Measurements from ENCODE around the gene RABEP1. TPM values are rescaled to one million over a fixed set of nuclear protein-coding genes. Genes with fewer than 3 reads are reported as not detected.
A peak's percentile ranks its signal among the peaks of the same experiment; 100 is the strongest.
"Not testable (repeated sequence)": the region's sequence is repeated elsewhere in the genome, so short reads cannot be mapped to it uniquely, and the experiment has no call there.

RABEP1 gene
- total RNA-seq: 65.2 TPM
- long read RNA-seq, full-length matches to known transcripts: 57 of 97 reads
- long read RNA-seq, partial matches to known transcripts: 29 of 97 reads
- long read RNA-seq, other reads (novel, unspliced or antisense): 11 of 97 reads

- peak; percentile 98 for DNase-seq (ENCODE audit: low spot score)
- intact Hi-C loops (cut with DNase I): no loop called here
Measured at GRCh38 chr17:5281814-5282641, at the start of gene RABEP1. Gene RABEP1 (plus strand): TSS chr17:5282284. CDS start chr17:5282487, 203 bp downstream.

- DNase-seq (ENCODE audit: low spot score); intact Hi-C loops (cut with DNase I): not testable (repeated sequence)
Measured at GRCh38 chr17:5233492-5233891, 48.6 kb upstream of the RABEP1 start.

- no peak for DNase-seq (ENCODE audit: low spot score)
- intact Hi-C loops (cut with DNase I): no loop called here
Measured at GRCh38 chr17:5234645-5235576, 47.2 kb upstream of the RABEP1 start, which contains the start of gene SCIMP. Gene SCIMP (minus strand): TSS chr17:5234860. CDS start chr17:5234755, 105 bp downstream.

GRCh38 chr17:5236938-5237540, 45.0 kb upstream of the RABEP1 start:
- intact Hi-C loops (cut with DNase I): no loop called here
- no peak for DNase-seq (ENCODE audit: low spot score)

- DNase-seq (ENCODE audit: low spot score): no peak
- intact Hi-C loops (cut with DNase I): no loop called here
Measured at GRCh38 chr17:5237541-5238016, 44.5 kb upstream of the RABEP1 start.

GRCh38 chr17:5238333-5238732, 43.8 kb upstream of the RABEP1 start:
- no peak for DNase-seq (ENCODE audit: low spot score)
- intact Hi-C loops (cut with DNase I): no loop called here

- intact Hi-C loops (cut with DNase I): loop anchor here (10.0 kb wide), 1 partner anchor 195 kb away; the partner anchor contains the start of gene C1QBP
- not testable (repeated sequence) for DNase-seq (ENCODE audit: low spot score)
Measured at GRCh38 chr17:5239769-5240168, 42.3 kb upstream of the RABEP1 start.

GRCh38 chr17:5241861-5242671, 40.0 kb upstream of the RABEP1 start:
- no peak for DNase-seq (ENCODE audit: low spot score)

GRCh38 chr17:5247621-5248020, 34.5 kb upstream of the RABEP1 start:
- intact Hi-C loops (cut with DNase I): loop anchor here (10.0 kb wide), 1 partner anchor 187 kb away; the partner anchor contains the start of gene C1QBP
- DNase-seq (ENCODE audit: low spot score): no peak

More at GRCh38 chr17:5241861-5242671, 40.0 kb upstream of the RABEP1 start:
- intact Hi-C loops (cut with DNase I): loop anchor here (10.0 kb wide), 1 partner anchor 193 kb away; the partner anchor contains the start of gene C1QBP

GRCh38 chr17:5248821-5249479, 33.1 kb upstream of the RABEP1 start:
- no peak for DNase-seq (ENCODE audit: low spot score)
- intact Hi-C loops (cut with DNase I): loop anchor here (10.0 kb wide), 1 partner anchor 186 kb away; the partner anchor contains the start of gene C1QBP

GRCh38 chr17:5249615-5250014, 32.5 kb upstream of the RABEP1 start:
- intact Hi-C loops (cut with DNase I): loop anchor here (10.0 kb wide), 1 partner anchor 185 kb away; the partner anchor contains the start of gene C1QBP

GRCh38 chr17:5254414-5254813, 27.7 kb upstream of the RABEP1 start:
- no peak for DNase-seq (ENCODE audit: low spot score)
- intact Hi-C loops (cut with DNase I): no loop called here

More at GRCh38 chr17:5249615-5250014, 32.5 kb upstream of the RABEP1 start:
- DNase-seq (ENCODE audit: low spot score): no peak

GRCh38 chr17:5254903-5255521, 27.1 kb upstream of the RABEP1 start:
- DNase-seq (ENCODE audit: low spot score): no peak
- intact Hi-C loops (cut with DNase I): no loop called here

GRCh38 chr17:5257124-5257523, 25.0 kb upstream of the RABEP1 start:
- intact Hi-C loops (cut with DNase I): no loop called here

GRCh38 chr17:5260542-5260941, 21.5 kb upstream of the RABEP1 start:
- DNase-seq (ENCODE audit: low spot score): no peak
- intact Hi-C loops (cut with DNase I): no loop called here

More at GRCh38 chr17:5257124-5257523, 25.0 kb upstream of the RABEP1 start:
- no peak for DNase-seq (ENCODE audit: low spot score)

GRCh38 chr17:5262416-5262991, 19.6 kb upstream of the RABEP1 start:
- intact Hi-C loops (cut with DNase I): no loop called here
- no peak for DNase-seq (ENCODE audit: low spot score)

- no peak for DNase-seq (ENCODE audit: low spot score)
- intact Hi-C loops (cut with DNase I): no loop called here
Measured at GRCh38 chr17:5263441-5263840, 18.6 kb upstream of the RABEP1 start.
